A549 (cell line): ENCODE results near the gene MEGF6. TPM values are rescaled to one million over a fixed set of nuclear protein-coding genes. Genes with fewer than 3 reads are reported as not detected.

ENCODE experiments used
- ATAC-seq, 2 experiments: fragments of 200-7000 bp in 1 of 2; fragments of >200 bp in 1 of 2; cut with Nextera tagmentation in 1 of 2; cut with Tn5 transposase in 1 of 2; 3 replicates each; pipeline versions ENCODE4 v1.8.0 to v1.9.1; 2018 to 2020; ENCODE audit warnings: mild to moderate bottlenecking in 1 of 2, moderate library complexity in 1 of 2
- CTCF ChIA-PET: fragments of 300-600 bp; sonication (Branson Sonifier 250); formaldehyde crosslinking; extraction: SDS; loops from one replicate; lab custom pipeline; 2021; ENCODE audit warnings: antibody characterized with exemption, inconsistent platforms; lab: Yijun Ruan, JAX
- POLR2A ChIA-PET: fragments of 350-600 bp; formaldehyde crosslinking; extraction: SDS; loops from one replicate; lab custom pipeline; 2021; ENCODE audit warnings: antibody characterized with exemption, inconsistent platforms; lab: Yijun Ruan, JAX
- DNase-seq, 2 experiments: peaks; one replicate each; pipeline versions ENCODE4 v3.0.0 to v3.0.0-alpha.2; 2011 to 2016; ENCODE audit warnings: low read depth in 1 of 2, low spot score in 1 of 2
- FAIRE-seq: peaks from 2 replicates; lab custom pipeline; 2011; peaks lifted over from hg19 to GRCh38; lab: Jason Lieb, UNC
- H3K27ac ChIP-seq, 2 experiments: fragments of >200 bp; sonication (Bioruptor Twin); formaldehyde crosslinking; 3 replicates each; pipeline ENCODE4 v1.5.1; 2016 to 2017
- H3K4me1 ChIP-seq: fragments of >200 bp; sonication (Bioruptor Twin); formaldehyde crosslinking; 3 replicates; pipeline ENCODE4 v1.6.1; 2016
- H3K4me2 ChIP-seq: fragments of >200 bp; sonication (Bioruptor Twin); formaldehyde crosslinking; 3 replicates; pipeline ENCODE4 v1.6.1; 2016
- H3K4me3 ChIP-seq: fragments of >200 bp; sonication (Bioruptor Twin); formaldehyde crosslinking; 3 replicates; pipeline ENCODE4 v1.5.1; 2016
- H3K9me3 ChIP-seq: fragments of >200 bp; sonication (Bioruptor Twin); formaldehyde crosslinking; 3 replicates; pipeline ENCODE4 v1.6.1; 2016
- CBX2 ChIP-seq: fragments of 200-600 bp; sonication (generic); IDR thresholded peaks from 2 replicates; pipeline ENCODE4 v1.6.1; 2016; ENCODE audit warnings: low read depth, mild to moderate bottlenecking, borderline replicate concordance
- ESRRA ChIP-seq: fragments of 150-350 bp; IDR thresholded peaks from 2 replicates; pipeline ENCODE4 v1.6.1; 2014; ENCODE audit warnings: mild to moderate bottlenecking, low read length, borderline replicate concordance
- FOSB ChIP-seq: fragments of 250-450 bp; sonication (Bioruptor Pico); IDR thresholded peaks from 2 replicates; pipeline ENCODE4 v1.5.0; 2020; ENCODE audit warnings: mild to moderate bottlenecking, moderate library complexity
- FOXS1 ChIP-seq: fragments of 250-450 bp; sonication (Bioruptor Pico); IDR thresholded peaks from 2 replicates; pipeline ENCODE4 v1.5.0; 2020; ENCODE audit warnings: mild to moderate bottlenecking, moderate library complexity
- HOXB13 ChIP-seq: fragments of 250-450 bp; sonication (Bioruptor Pico); IDR thresholded peaks from 2 replicates; pipeline ENCODE4 v1.5.0; 2020; ENCODE audit warnings: low read depth, mild to moderate bottlenecking, moderate library complexity
- JUN ChIP-seq, 2 experiments: fragments of >200 bp; sonication (Bioruptor Twin); formaldehyde crosslinking; IDR thresholded peaks; 2 replicates in 1 of 2; 3 replicates in 1 of 2; pipeline ENCODE4 v1.6.1; 2016 to 2017
- JUNB ChIP-seq: fragments of >200 bp; sonication (Bioruptor Twin); formaldehyde crosslinking; IDR thresholded peaks from 2 replicates; pipeline ENCODE4 v1.6.1; 2016
- NFE2L2 ChIP-seq: fragments of 150-350 bp; conservative IDR thresholded peaks from 2 replicates; pipeline ENCODE4 v1.6.1; 2014; ENCODE audit warnings: low read length
- POLR2A ChIP-seq: IDR thresholded peaks from 2 replicates; pipeline ENCODE4 v1.6.1; 2012; ENCODE audit warnings: mild to moderate bottlenecking, low read length
- RCOR1 ChIP-seq: fragments of 150-350 bp; IDR thresholded peaks from 2 replicates; pipeline ENCODE4 v1.6.1; 2014; ENCODE audit warnings: antibody characterized with exemption, low read length, low read depth
- RNF2 ChIP-seq: fragments of 200-600 bp; sonication (generic); IDR thresholded peaks from 2 replicates; pipeline ENCODE4 v1.6.1; 2016; ENCODE audit warnings: low read depth, mild to moderate bottlenecking, antibody characterized with exemption, moderate library complexity, borderline replicate concordance
- ZC3H11A ChIP-seq: fragments of 450-650 bp; IDR thresholded peaks from 2 replicates; pipeline ENCODE4 v1.6.1; 2014; ENCODE audit warnings: antibody characterized with exemption, mild to moderate bottlenecking
- ZSCAN20 ChIP-seq: fragments of 250-450 bp; sonication (Bioruptor Pico); IDR thresholded peaks from 2 replicates; pipeline ENCODE4 v1.8.0; 2022; ENCODE audit warnings: mild to moderate bottlenecking, moderate library complexity
- WGBS: methylation state at CpG from one replicate; pipeline ENCODE4 v1.1.6; 2017; ENCODE audit errors: missing lambda C conversion rate; 5-methylcytosine and 5-hydroxymethylcytosine counted together
- polyA plus RNA-seq, 4 experiments: library from polyadenylated mRNA; depleted of rRNA in 3 of 4; stranded (reverse); fragments of >200 nt; fragmentation: RNase III in 1 of 4; extraction: RNeasy Plus Mini Kit Qiagen cat#74134 plus additional on column Dnase treatment in 1 of 4; gene quantifications; 2 replicates in 3 of 4; 3 replicates in 1 of 4; pipeline ENCODE4 v1.2.3, GENCODE V29; 2011 to 2017
- TF ChIP-seq, protein P1 (sequence below): fragments of >200 bp; sonication (Bioruptor Twin); formaldehyde crosslinking; IDR thresholded peaks from 3 replicates; pipeline ENCODE4 v1.6.1; 2016
- TF ChIP-seq, protein P2 (sequence below): fragments of >200 bp; sonication (Bioruptor Twin); formaldehyde crosslinking; IDR thresholded peaks from 3 replicates; pipeline ENCODE4 v1.5.1; 2016
- TF ChIP-seq, protein P3 (sequence below): fragments of 150-350 bp; IDR thresholded peaks from 2 replicates; pipeline ENCODE4 v1.6.1; 2014; ENCODE audit warnings: low read depth, mild to moderate bottlenecking, low read length
- TF ChIP-seq, protein P4 (sequence below): IDR thresholded peaks from 2 replicates; pipeline ENCODE4 v1.6.1; 2012
- TF ChIP-seq, protein P5 (sequence below): IDR thresholded peaks from 2 replicates; pipeline ENCODE4 v1.6.1; 2012

Gene MEGF6
- polyA plus RNA-seq, 2 of the 4 experiments (the other 2 are of a cell fraction): 0.66 to 13.7 TPM

DNA sequence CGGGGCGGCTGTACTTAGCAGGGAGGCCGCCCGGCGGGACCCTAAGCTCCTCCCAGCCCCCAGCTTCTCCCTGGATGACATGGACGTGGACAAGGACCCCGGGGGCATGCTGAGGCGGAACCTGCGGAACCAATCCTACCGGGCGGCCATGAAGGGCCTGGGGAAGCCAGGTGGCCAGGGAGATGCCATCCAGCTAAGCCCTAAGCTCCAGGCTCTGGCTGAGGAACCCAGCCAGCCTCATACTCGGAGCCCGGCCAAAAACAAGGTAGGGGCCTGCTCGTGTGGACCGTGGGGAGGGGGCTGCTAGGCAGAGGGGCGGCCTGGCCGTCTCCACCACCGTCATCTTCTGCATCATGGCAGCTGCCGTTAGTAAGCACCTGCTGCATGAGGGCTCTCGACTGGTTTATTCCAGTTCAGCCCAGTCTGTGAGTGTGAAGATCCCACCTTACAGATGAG lies 147.9 kb downstream of the MEGF6 start:
- no peak overlapping the region for H3K27ac ChIP-seq
- peaks cover 3% of the 10 kb centered on the region; the same call in 1 of the 3 replicates for H3K4me1 ChIP-seq
- 82% methylated on average over 4 of the region's 20 CpGs for WGBS
- DNase-seq (no peak), FAIRE-seq (no peak), ATAC-seq (no peak)
- POLR2A ChIA-PET: no interaction called here
- H3K4me2 ChIP-seq: no peak overlapping the region
- no peak for TF ChIP-seq NFE2L2
- TF ChIP-seq RNF2: no peak
- TF ChIP-seq RCOR1: no peak
- TF ChIP-seq, protein P1, sequence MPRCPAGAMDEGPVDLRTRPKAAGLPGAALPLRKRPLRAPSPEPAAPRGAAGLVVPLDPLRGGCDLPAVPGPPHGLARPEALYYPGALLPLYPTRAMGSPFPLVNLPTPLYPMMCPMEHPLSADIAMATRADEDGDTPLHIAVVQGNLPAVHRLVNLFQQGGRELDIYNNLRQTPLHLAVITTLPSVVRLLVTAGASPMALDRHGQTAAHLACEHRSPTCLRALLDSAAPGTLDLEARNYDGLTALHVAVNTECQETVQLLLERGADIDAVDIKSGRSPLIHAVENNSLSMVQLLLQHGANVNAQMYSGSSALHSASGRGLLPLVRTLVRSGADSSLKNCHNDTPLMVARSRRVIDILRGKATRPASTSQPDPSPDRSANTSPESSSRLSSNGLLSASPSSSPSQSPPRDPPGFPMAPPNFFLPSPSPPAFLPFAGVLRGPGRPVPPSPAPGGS: no peak
- H3K9me3 ChIP-seq: no peaks in the 10 kb centered on the region
- H3K4me3 ChIP-seq: no peak overlapping the region
- CTCF ChIA-PET: interaction anchor here (1.2 to 3.6 kb wide), 3 partner anchors 9 to 27 kb away, joined by 5 to 33 read pairs (median 16); no protein-coding TSS in a partner anchor

DNA sequence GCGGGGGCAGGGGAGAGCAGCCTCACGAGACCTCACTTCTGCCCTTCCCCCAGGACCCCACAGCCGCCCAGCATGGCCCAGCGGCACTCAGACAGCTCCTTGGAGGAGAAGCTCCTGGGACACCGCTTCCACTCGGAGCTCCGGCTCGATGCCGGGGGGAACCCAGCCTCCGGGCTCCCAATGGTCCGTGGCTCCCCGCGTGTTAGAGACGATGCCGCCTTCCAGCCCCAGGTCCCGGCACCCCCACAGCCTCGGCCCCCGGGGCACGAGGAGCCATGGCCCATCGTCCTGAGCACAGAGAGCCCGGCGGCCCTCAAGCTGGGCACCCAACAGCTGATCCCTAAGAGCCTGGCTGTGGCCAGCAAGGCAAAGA lies 148.3 kb downstream of the MEGF6 start:
- TF ChIP-seq, protein P2, sequence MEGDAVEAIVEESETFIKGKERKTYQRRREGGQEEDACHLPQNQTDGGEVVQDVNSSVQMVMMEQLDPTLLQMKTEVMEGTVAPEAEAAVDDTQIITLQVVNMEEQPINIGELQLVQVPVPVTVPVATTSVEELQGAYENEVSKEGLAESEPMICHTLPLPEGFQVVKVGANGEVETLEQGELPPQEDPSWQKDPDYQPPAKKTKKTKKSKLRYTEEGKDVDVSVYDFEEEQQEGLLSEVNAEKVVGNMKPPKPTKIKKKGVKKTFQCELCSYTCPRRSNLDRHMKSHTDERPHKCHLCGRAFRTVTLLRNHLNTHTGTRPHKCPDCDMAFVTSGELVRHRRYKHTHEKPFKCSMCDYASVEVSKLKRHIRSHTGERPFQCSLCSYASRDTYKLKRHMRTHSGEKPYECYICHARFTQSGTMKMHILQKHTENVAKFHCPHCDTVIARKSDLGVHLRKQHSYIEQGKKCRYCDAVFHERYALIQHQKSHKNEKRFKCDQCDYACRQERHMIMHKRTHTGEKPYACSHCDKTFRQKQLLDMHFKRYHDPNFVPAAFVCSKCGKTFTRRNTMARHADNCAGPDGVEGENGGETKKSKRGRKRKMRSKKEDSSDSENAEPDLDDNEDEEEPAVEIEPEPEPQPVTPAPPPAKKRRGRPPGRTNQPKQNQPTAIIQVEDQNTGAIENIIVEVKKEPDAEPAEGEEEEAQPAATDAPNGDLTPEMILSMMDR: no peak
- TF ChIP-seq HOXB13 (CRISPR knock-in tag) (no peak), POLR2A (no peak), RNF2 (no peak), ESRRA (no peak), CBX2 (no peak), FOSB (CRISPR knock-in tag) (no peak), RCOR1 (no peak), JUN (IDR thresholded peaks at IDR 0.05) (no peak), FOXS1 (CRISPR knock-in tag) (no peak), ZSCAN20 (CRISPR knock-in tag) (no peak), JUNB (no peak), ZC3H11A (no peak)
- TF ChIP-seq, protein P3, sequence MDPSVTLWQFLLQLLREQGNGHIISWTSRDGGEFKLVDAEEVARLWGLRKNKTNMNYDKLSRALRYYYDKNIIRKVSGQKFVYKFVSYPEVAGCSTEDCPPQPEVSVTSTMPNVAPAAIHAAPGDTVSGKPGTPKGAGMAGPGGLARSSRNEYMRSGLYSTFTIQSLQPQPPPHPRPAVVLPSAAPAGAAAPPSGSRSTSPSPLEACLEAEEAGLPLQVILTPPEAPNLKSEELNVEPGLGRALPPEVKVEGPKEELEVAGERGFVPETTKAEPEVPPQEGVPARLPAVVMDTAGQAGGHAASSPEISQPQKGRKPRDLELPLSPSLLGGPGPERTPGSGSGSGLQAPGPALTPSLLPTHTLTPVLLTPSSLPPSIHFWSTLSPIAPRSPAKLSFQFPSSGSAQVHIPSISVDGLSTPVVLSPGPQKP: no peak
- TF ChIP-seq, protein P4, sequence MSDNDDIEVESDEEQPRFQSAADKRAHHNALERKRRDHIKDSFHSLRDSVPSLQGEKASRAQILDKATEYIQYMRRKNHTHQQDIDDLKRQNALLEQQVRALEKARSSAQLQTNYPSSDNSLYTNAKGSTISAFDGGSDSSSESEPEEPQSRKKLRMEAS: no peak
- TF ChIP-seq, protein P5, sequence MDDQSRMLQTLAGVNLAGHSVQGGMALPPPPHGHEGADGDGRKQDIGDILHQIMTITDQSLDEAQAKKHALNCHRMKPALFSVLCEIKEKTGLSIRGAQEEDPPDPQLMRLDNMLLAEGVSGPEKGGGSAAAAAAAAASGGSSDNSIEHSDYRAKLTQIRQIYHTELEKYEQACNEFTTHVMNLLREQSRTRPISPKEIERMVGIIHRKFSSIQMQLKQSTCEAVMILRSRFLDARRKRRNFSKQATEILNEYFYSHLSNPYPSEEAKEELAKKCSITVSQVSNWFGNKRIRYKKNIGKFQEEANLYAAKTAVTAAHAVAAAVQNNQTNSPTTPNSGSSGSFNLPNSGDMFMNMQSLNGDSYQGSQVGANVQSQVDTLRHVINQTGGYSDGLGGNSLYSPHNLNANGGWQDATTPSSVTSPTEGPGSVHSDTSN: no peak
- CTCF ChIA-PET: interaction anchor here (1.2 to 3.6 kb wide), 3 partner anchors 9 to 28 kb away, joined by 5 to 33 read pairs (median 16); no protein-coding TSS in a partner anchor
- peaks cover 3% of the 10 kb centered on the region; the same call in 1 of the 3 replicates for H3K4me1 ChIP-seq
- no peaks in the 10 kb centered on the region for H3K9me3 ChIP-seq
- no peak overlapping the region for H3K27ac ChIP-seq
- ATAC-seq (no peak), FAIRE-seq (no peak), DNase-seq (no peak)
- H3K4me2 ChIP-seq: no peak overlapping the region
- WGBS: no CpG with 5 or more reads among the region's 22 CpGs
- H3K4me3 ChIP-seq: no peak overlapping the region
- POLR2A ChIA-PET: no interaction called here
